PC-9 (cell line): ENCODE measurements around the gene SURF4. TPM values are rescaled to one million over a fixed set of nuclear protein-coding genes. Genes with fewer than 3 reads are reported as not detected.

Experiments
- BruUV-seq: library from RNA; stranded (reverse); fragments of 400-500 nt; replicated peaks from 2 replicates; lab custom pipeline; 2021; lab: Mats Ljungman, UMichigan
- CTCF ChIA-PET: fragments of 300-600 bp; sonication (Branson Sonifier 250); formaldehyde crosslinking; loops from one replicate; lab custom pipeline; 2022; ENCODE audit warnings: antibody characterized with exemption; lab: Charles Lee
- POLR2A ChIA-PET: fragments of 300-600 bp; sonication (Branson Sonifier 250); formaldehyde crosslinking; loops from one replicate; lab custom pipeline; 2022; ENCODE audit warnings: antibody characterized with exemption; ENCODE audit not compliant: unreplicated experiment; lab: Charles Lee
- DNase-seq, 2 experiments: peaks; one replicate each; pipeline versions ENCODE4 v3.0.0 to v3.0.0-alpha.2; 2015 to 2022; ENCODE audit warnings: mixed read lengths in 1 of 2
- H2AFZ ChIP-seq: fragments of 200-600 bp; sonication (generic); 2 replicates; pipeline ENCODE4 v1.8.1; 2017; ENCODE audit warnings: antibody characterized with exemption
- H3F3A ChIP-seq: fragments of 200-600 bp; sonication (generic); 2 replicates; pipeline ENCODE4 v1.8.1; 2017; ENCODE audit warnings: antibody characterized with exemption, mild to moderate bottlenecking, low read depth; ENCODE audit not compliant: insufficient read depth
- H3K27ac ChIP-seq: fragments of 200-600 bp; sonication (generic); 2 replicates; pipeline ENCODE4 v1.6.1; 2016; ENCODE audit warnings: mixed run types
- H3K27me3 ChIP-seq: fragments of 200-600 bp; sonication (generic); 2 replicates; pipeline ENCODE4 v1.6.1; 2016; ENCODE audit warnings: low read depth, mixed run types; ENCODE audit not compliant: insufficient read depth
- H3K36me3 ChIP-seq: fragments of 200-600 bp; sonication (generic); 2 replicates; pipeline ENCODE4 v1.6.1; 2016; ENCODE audit warnings: low read depth, mixed run types
- H3K4me1 ChIP-seq: fragments of 200-600 bp; sonication (generic); replicated peaks from 2 replicates; pipeline ENCODE4 v1.6.1; 2016; ENCODE audit warnings: mixed run types; ENCODE audit not compliant: insufficient read depth
- H3K4me2 ChIP-seq: fragments of 200-600 bp; sonication (generic); 2 replicates; pipeline ENCODE4 v1.6.1; 2017; ENCODE audit warnings: mixed run types
- H3K4me3 ChIP-seq: fragments of 200-600 bp; sonication (generic); 2 replicates; pipeline ENCODE4 v1.6.1; 2016; ENCODE audit warnings: mixed run types
- H3K79me2 ChIP-seq: fragments of 200-600 bp; sonication (generic); 2 replicates; pipeline ENCODE4 v1.6.1; 2017; ENCODE audit warnings: low read depth, mixed run types
- H3K9me2 ChIP-seq: fragments of 200-600 bp; sonication (generic); 2 replicates; pipeline ENCODE4 v1.8.1; 2017; ENCODE audit warnings: mild to moderate bottlenecking; ENCODE audit not compliant: insufficient read depth
- H3K9me3 ChIP-seq: fragments of 200-600 bp; sonication (generic); 2 replicates; pipeline ENCODE4 v1.8.1; 2016; ENCODE audit warnings: low read depth; ENCODE audit not compliant: insufficient read depth
- H4K20me1 ChIP-seq: fragments of 200-600 bp; sonication (generic); 2 replicates; pipeline ENCODE4 v1.8.1; 2017; ENCODE audit not compliant: insufficient read depth
- CTCF ChIP-seq: fragments of 200-600 bp; sonication (generic); conservative IDR thresholded peaks from 2 replicates; pipeline ENCODE4 v1.6.1; 2017; ENCODE audit warnings: mixed run types, antibody characterized with exemption, mild to moderate bottlenecking, moderate library complexity
- EZH2 ChIP-seq: fragments of 200-600 bp; sonication (generic); IDR thresholded peaks from 2 replicates; pipeline ENCODE4 v1.8.0; 2017; ENCODE audit warnings: antibody characterized with exemption, low read depth
- intact Hi-C: fragments of 100-400 bp; cut with micrococcal nuclease; formaldehyde crosslinking; loops from one replicate; pipeline ENCODE4 v1.10.0; 2022; ENCODE audit not compliant: unreplicated experiment
- total RNA-seq: library from RNA; stranded (reverse); gene quantifications from 2 replicates; pipeline ENCODE4 v1.2.3, GENCODE V29; 2021

Gene SURF4
- total RNA-seq, 1 experiment from 2014 or later, result 199 TPM

GRCh38 chr9:133389562-133389961 lies 13.7 kb upstream of the SURF4 start:
- Histone ChIP-seq H3K9me2 (no peaks in the 10 kb centered on the region), H3K27ac (no peak overlapping the region), H3K36me3 (no peaks in the 10 kb centered on the region), H3K4me1 (no peaks in the 10 kb centered on the region), H4K20me1 (no peaks in the 10 kb centered on the region), H3K4me2 (no peak overlapping the region), H3F3A (no peaks in the 10 kb centered on the region), H2AFZ (no peak overlapping the region), H3K27me3 (peaks cover 24% of the 10 kb centered on the region), H3K9me3 (no peaks in the 10 kb centered on the region), H3K4me3 (no peak overlapping the region), H3K79me2 (no peaks in the 10 kb centered on the region)
- TF ChIP-seq CTCF (no peak), EZH2 (no peak)
- DNase-seq, result no peak
- intact Hi-C loops, result no loop called here
- no TSS peak for BruUV-seq
- ChIA-PET CTCF (interaction anchor here (0.6 kb wide), 1 partner anchor 498 kb away, joined by 4 read pairs; no protein-coding TSS in a partner anchor), POLR2A (interaction anchor here (0.7 kb wide), 1 partner anchor 362 kb away, joined by 8 read pairs; no protein-coding TSS in a partner anchor)

GRCh38 chr9:133389025-133389557 lies 13.2 kb upstream of the SURF4 start:
- Histone ChIP-seq H3K9me2 (no peaks in the 10 kb centered on the region), H2AFZ (no peak overlapping the region), H3F3A (no peaks in the 10 kb centered on the region), H3K9me3 (no peaks in the 10 kb centered on the region), H3K27ac (no peak overlapping the region), H3K79me2 (no peaks in the 10 kb centered on the region), H3K4me2 (no peak overlapping the region), H4K20me1 (no peaks in the 10 kb centered on the region), H3K36me3 (no peaks in the 10 kb centered on the region), H3K27me3 (peaks cover 20% of the 10 kb centered on the region), H3K4me3 (no peak overlapping the region), H3K4me1 (no peaks in the 10 kb centered on the region)
- BruUV-seq, result no TSS peak
- ChIA-PET POLR2A (no interaction called here), CTCF (no interaction called here)
- TF ChIP-seq CTCF (no peak), EZH2 (no peak)
- DNase-seq, result no peak
- intact Hi-C loops, result no loop called here

- Histone ChIP-seq H3K27me3 (peaks cover 15% of the 10 kb centered on the region; the same call in 1 of the 2 replicates), H3K79me2 (no peaks in the 10 kb centered on the region), H3K9me3 (no peaks in the 10 kb centered on the region), H3K4me1 (no peaks in the 10 kb centered on the region), H3F3A (no peaks in the 10 kb centered on the region), H3K4me3 (no peak overlapping the region), H2AFZ (no peak overlapping the region), H3K36me3 (no peaks in the 10 kb centered on the region), H4K20me1 (no peaks in the 10 kb centered on the region), H3K4me2 (no peak overlapping the region), H3K9me2 (no peaks in the 10 kb centered on the region), H3K27ac (no peak overlapping the region)
- POLR2A ChIA-PET, result no interaction called here
- CTCF ChIA-PET, result no interaction called here
- BruUV-seq, result no TSS peak
- no peak for TF ChIP-seq CTCF
- no peak for TF ChIP-seq EZH2
- peak in 1 of 2 experiments; percentile 42 for DNase-seq
- intact Hi-C loops, result no loop called here
Measured at GRCh38 chr9:133387680-133388079, 11.8 kb upstream of the SURF4 start.
